ENCODE results near the gene SEMA7A. TPM values are rescaled to one million over a fixed set of nuclear protein-coding genes. Genes with fewer than 3 reads are reported as not detected.

SEMA7A gene
- total RNA-seq, 4 donors from 2014 or later = 0.29 to 16.9 (median 4.5) TPM; not detected in 1

GRCh38 chr15:74454764-74455500 lies 21.2 kb upstream of the SEMA7A start:
- H3K36me3 ChIP-seq = no peaks in the 10 kb centered on the region
- intact Hi-C loops (cut with DNase I; ENCODE audit: low total_unique reads) = no loop called here

DNA sequence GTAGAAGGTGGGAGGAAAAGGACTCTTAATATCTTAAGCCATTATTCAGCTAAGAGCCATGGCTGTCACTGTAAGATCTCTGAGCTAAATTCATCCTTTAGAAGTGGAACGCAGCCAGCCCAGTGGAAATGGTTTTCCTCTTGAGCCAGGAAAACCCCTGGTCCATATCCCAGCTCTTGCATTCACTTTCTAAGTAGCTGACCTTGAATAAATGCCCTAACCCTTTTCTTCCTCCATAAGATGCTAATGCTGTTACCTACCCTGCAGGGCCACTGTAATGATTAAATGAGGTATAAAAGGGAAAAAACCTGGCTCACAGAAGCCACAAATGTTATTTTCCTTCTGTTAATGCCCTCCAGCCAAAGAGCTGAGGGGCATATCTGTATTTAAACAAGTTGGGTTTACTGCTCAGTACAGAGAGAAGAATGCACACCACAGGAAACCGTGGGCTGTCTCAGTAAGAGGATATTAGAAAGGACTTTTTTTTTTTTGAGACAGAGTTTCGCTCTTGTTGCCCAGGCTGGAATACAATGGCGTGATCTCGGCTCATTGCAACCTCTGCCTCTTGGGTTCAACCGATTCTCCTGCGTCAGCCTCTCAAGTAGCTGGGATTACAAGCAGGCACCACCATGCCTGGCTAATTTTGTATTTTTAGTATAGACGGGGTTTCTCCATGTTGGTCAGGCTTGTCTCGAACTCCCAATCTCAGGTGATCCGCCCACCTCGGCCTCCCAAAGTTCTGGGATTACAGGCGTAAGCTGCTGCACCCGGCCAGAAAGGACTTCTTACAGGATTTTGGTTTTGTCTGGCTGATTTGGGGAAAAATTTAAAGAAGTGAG lies 20.4 kb upstream of the SEMA7A start:
- Histone ChIP-seq H3K4me3 (no peak overlapping the region), H3K36me3 (no peaks in the 10 kb centered on the region), H3K4me1 (no peaks in the 10 kb centered on the region), H3K27me3 (no peaks in the 10 kb centered on the region), H3K27ac (no peak overlapping the region), H3K9me3 (no peaks in the 10 kb centered on the region)
- no peak for DNase-seq
- intact Hi-C loops (cut with DNase I; ENCODE audit: low total_unique reads) = no loop called here
- no peak for TF ChIP-seq CTCF (IDR thresholded peaks at IDR 0.05)
- TF ChIP-seq POLR2A (IDR thresholded peaks at IDR 0.05) = no peak

More at GRCh38 chr15:74454764-74455500, 21.2 kb upstream of the SEMA7A start:
- no peak overlapping the region for H3K27ac ChIP-seq
- H3K9me3 ChIP-seq = no peaks in the 10 kb centered on the region
- TF ChIP-seq POLR2A (IDR thresholded peaks at IDR 0.05) (no peak), CTCF (IDR thresholded peaks at IDR 0.05) (no peak)
- H3K27me3 ChIP-seq = no peaks in the 10 kb centered on the region
- H3K4me1 ChIP-seq = peaks cover 0 to under 1% of the 10 kb centered on the region in 2 donors
- H3K4me3 ChIP-seq = no peak overlapping the region
- no peak for DNase-seq

DNA sequence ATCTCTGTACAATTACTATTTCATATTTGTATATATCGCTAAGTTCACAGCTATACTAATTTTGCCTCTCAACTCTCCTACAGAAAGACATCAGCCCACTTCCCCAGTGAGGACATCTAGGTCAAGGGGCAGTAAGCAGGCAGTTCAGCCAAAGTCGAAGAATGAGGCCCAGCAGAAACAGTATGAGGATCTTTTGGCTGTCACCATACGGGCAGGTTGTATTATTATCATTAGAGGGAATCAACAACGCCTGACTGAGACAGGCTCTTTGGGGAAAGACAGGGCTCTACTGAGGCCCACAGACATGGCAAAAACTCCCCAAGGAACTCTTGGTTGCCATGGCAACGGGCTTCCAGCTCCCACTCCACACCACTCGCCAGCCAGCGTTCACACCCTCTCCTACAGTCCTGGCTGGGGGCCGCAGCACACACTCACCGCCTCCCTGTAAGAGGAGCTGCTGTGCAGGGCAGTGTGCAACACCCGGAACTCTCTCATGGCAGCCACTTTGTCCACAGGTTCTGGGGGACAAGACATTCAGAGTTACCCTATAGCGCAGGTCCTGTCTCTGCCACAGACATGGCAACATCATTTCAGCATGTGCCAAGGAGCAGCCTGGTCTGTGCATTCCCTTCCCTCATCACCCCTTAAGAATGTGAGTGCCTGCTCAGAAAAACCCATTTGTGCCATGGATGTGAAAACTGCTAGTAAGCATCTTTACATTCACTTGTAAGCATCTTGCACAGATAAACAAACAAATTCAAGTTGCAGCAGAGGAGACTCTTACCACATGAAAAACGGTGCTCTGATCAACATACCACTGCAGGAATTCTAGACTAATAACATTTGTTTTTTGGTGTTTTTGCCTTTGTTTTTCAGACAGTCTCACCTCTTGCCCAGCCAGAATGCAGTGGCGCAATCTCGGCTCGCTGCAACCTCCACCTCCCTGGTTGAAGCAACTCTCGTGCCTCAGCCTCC lies 18.4 kb upstream of the SEMA7A start:
- no peaks in the 10 kb centered on the region for H3K27me3 ChIP-seq
- H3K4me1 ChIP-seq = no peaks in the 10 kb centered on the region
- H3K4me3 ChIP-seq = no peak overlapping the region
- DNase-seq = no peak
- no peaks in the 10 kb centered on the region for H3K36me3 ChIP-seq
- no peak overlapping the region for H3K27ac ChIP-seq
- TF ChIP-seq CTCF (IDR thresholded peaks at IDR 0.05) (no peak), POLR2A (IDR thresholded peaks at IDR 0.05) (no peak)
- intact Hi-C loops (cut with DNase I; ENCODE audit: low total_unique reads) = no loop called here
- H3K9me3 ChIP-seq = no peaks in the 10 kb centered on the region

- Histone ChIP-seq H3K4me3 (no peak overlapping the region), H3K36me3 (no peaks in the 10 kb centered on the region), H3K27ac (no peak overlapping the region), H3K27me3 (no peaks in the 10 kb centered on the region), H3K9me3 (no peaks in the 10 kb centered on the region), H3K4me1 (no peaks in the 10 kb centered on the region)
- DNase-seq = no peak
- intact Hi-C loops (cut with DNase I; ENCODE audit: low total_unique reads) = no loop called here
- TF ChIP-seq POLR2A (IDR thresholded peaks at IDR 0.05) (no peak), CTCF (IDR thresholded peaks at IDR 0.05) (no peak)
Measured at GRCh38 chr15:74451322-74451721, 17.6 kb upstream of the SEMA7A start.

Data from uterus (tissue), 4 donors.